NCI-H146 treated with DMSO at 0.1 percent for 48 hours (cell line): Measurements from ENCODE around the gene CD79B.
"Not testable (repeated sequence)": the region's sequence is repeated elsewhere in the genome, so short reads cannot be mapped to it uniquely, and the experiment has no call there.

ENCODE experiments used
- DNase-seq: peaks from one replicate; lab custom pipeline; 2025; ENCODE audit not compliant: unreplicated experiment; lab: John Stamatoyannopoulos, UW

CD79B gene

DNA sequence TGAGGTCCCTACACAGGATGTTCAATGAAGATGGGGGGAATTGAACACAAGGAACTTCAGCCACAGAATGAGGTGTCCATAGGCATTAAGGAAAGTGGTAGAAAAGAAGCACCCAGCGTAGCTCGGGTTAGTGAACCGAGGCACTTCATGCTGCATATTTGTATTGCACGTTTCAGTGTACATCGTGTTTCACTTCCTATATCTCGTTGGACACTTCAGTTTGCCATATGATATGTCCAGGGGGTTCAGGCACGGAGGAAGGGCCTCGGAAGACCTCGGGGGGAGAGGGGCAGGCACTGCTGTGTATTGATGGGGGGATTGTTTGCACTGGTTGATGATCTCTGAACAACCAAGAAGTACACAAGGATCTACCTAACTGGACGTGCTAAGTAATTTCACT lies 16.4 kb downstream of the CD79B start:
- DNase-seq = not testable (repeated sequence)

DNA sequence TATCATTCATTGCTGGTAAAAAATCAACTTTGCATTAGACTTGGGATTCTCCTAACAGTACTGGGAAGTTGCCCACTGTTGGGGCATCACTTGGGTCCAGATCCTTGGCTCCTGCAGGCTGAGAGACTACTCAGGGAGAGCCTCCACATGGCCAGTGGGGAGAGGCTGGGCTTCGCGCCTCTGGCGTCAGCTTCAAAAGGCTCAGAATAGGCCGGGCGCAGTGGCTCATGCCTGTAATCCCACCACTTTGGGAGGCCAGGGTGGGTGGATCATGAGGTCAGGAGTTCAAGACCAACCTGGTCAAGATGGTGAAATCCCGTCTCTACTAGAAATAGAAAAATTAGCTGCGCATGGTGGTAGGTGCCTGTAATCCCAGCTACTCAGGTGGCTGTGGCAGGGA lies 17.7 kb downstream of the CD79B start:
- DNase-seq = no peak

DNA sequence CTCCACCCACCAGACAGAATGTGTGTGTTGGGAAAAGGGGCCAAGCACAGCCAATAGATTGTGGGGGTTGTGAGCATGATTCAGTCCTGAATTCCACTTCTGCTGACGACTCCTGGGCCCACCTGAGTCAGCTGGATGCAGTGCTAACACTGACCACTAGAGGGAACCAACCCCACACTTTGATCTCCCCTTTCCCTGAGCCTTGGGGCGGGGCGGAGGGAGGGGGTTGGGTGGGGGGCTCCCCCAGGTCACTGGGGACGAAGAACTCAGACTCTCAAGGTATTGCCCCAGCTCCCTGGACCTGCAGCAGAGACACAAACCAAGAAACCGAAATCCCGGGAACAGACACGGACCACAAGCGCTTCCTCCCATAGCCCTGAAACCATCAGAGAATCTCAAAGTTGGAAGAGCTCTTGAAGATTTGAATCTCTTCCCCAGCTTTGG lies 20.5 kb downstream of the CD79B start:
- DNase-seq = no peak

DNA sequence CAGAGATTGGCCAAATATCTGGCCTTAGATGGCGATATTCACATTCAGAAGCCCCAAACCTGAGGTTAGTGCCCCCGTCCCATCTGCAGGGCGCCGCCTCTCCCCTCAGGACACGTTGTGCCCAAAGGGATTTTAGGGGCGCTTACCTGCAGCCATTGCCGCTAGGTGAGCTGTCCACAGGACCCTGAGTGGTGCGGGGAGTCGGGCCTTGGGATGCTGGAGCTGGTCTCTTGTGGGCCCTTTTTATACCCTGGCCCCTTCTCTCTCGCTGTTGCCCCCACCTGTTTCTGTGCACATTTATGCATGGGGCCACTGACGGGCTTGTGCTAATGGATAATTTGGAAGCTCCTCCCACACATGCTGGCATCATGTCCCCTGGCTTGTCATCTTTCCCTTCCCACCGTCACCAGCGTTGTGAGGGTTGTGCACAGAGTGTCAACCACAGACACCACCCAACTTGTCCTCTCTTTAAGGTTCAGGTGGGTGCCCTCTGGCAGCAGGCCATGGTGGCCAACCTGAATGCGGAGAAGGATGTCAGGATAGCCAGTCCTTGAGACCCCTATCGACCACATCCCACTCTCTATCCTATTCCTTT lies 21.0 kb downstream of the CD79B start, which contains the start of gene CSHL1:
Gene CSHL1 (minus strand): TSS at position 218 of the 595 bp plus-strand sequence. CDS start 62 bp downstream, at position 156.
- DNase-seq = no peak

DNA sequence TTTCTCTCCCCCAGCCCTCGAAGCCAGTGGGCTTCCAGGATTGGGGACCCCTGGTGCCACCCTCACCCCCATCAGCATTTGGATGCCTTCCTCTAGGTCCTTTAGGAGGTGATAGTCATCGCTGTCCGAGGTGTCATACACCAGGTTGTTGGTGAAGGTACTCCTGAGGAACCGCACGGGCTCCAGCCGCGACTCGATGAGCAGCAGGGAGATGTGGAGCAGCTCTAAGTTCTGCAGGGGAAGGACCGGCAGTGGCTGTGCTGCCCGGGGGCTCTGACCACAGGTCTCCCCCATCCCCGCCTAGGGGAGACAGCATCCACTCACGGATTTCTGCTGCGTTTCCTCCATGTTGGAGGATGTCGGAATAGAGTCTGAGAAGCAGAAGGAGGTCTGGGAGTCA lies 22.0 kb downstream of the CD79B start:
- no peak for DNase-seq

DNA sequence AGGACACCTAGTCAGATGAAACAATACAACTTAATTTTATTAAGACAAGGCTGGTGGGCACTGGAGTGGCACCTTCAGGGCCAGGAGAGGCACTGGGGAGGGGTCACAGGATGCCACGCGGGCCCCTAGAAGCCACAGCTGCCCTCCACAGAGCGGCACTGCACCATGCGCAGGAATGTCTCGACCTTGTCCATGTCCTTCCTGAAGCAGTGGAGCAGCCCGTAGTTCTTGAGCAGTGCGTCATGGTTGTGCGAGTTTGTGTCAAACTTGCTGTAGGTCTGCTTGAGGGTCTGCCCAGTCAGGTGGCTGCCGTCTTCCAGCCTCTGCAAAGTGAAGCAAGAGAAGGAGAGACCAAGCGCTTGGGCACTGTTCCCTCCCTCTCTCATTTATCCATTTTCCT lies 22.5 kb downstream of the CD79B start:
- DNase-seq = not testable (repeated sequence)

DNA sequence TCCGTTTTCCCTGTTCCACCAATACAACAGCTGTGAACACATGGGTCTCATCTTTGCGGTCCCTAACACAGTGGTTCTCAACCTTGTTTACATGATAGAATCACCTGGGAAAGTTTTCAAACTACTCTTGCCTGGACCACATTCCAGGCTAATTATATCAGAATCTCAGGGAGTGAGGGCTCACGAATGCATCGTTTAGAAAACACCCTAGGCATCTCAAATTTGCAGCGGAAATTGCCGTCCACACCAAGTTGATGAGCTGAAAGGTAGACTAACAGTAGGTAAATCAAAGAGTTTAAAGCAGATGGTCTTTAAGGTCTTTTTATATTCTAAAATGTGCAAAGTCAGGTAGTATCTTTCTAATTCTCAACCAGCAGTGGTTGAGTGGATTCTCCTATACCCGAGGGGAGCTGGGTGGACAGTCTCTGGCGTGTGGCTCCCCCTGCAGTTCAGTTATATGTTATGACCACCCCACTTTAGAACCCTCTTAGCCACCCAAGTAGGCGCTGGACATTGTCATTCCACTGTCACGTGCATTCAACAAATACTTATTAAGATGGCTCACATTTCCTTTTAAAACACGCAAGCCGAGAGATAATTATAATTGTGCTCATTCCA lies 24.9 kb downstream of the CD79B start:
- not testable (repeated sequence) for DNase-seq

DNA sequence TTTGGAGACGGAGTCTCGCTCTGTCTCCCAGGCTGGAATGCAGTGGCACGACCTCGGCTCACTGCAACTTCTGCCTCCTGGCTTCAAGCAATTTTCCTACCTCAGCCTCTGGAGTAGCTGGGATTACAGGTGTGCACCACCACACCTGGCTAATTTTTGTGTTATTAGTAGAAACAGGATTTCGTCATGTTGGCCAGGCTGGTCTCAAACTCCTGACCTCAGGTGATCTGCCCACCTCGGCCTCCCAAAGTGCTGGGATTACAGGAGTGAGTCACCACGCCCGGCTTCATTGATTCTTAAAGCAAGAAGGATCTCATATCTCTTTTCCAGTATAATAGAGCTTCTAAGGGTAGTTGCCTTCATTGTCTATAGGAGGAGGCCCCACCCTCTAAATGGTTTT lies 27.3 kb downstream of the CD79B start:
- not testable (repeated sequence) for DNase-seq

DNA sequence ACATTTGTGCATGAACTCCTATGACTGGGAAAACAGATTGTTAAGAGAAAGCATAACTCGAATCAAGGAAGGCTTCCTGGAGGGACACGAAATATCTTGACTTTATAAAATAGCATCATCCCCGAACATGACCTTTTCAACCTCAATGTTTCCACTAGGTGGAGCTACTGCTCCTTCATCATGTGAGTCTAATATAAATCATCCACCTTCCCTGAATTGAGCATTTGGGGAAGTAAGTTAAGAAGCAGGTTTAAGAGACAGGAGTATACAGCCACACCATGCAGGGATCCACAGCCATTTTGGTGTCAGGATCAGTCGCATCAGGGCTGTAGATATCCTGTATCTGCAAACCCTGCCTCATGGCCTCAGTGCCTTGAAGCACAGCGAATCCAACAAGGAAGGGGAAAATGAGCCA lies 28.3 kb downstream of the CD79B start:
- not testable (repeated sequence) for DNase-seq

DNA sequence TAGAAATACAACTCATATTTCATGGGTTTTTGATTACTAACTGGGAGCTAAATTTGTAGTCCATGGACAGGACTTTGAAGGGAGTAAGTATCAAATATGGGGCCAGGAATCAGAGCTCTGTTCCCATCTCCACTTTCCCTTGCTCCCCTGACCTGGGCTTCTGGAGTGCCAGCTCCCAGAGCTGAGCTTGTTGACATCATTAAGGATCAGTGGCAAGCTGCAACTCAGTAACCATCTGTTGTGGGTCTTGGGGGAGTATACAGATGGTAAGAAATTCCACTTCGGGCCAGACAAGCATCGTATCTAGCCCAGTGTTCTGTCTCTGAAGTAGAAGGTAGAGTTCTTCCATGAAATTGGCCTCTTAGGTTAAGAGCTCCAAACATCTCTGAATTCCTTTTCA lies 30.2 kb downstream of the CD79B start:
- not testable (repeated sequence) for DNase-seq

DNA sequence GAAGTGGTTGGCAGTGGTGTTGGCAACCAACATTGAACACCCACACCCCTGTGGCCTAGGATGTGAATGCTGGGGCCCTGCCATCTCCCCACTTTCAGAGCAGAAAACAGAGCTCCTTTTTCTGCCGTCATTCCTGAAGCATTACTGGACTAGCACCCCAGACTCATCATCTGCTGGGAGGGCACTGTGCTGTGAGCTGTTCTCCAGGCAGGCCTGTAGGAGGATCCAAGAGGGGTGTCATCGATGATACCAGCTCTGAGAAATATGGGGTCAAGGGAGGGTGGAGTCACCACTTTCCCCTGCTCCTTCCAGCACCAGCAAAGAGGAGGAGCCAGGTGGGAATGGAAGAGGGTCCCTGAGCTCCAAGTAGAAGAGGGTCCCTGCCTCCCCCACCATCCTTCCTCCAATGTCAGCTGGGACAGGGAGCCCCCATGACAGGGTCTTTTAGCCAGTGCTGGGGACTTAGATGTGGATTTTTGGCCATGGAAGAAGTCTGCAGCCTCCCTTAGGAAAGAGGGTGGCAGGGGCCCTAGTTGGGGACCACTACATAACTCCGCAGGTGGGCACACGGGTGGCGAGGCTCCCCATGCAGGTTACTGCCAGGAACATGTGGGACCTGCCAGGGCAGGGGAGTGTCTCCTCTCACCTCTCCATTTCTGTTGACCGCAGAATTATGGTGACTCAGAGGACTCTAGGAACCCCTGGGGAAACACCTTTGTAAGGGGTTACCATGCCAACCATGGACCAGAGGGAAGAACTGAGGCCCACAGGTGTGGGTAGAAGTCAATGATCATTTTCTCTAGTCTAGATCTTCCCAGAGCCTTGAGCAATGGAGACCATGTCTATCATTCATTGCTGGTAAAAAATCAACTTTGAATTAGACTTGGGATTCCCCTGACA lies 33.0 kb downstream of the CD79B start:
- DNase-seq = not testable (repeated sequence)

DNA sequence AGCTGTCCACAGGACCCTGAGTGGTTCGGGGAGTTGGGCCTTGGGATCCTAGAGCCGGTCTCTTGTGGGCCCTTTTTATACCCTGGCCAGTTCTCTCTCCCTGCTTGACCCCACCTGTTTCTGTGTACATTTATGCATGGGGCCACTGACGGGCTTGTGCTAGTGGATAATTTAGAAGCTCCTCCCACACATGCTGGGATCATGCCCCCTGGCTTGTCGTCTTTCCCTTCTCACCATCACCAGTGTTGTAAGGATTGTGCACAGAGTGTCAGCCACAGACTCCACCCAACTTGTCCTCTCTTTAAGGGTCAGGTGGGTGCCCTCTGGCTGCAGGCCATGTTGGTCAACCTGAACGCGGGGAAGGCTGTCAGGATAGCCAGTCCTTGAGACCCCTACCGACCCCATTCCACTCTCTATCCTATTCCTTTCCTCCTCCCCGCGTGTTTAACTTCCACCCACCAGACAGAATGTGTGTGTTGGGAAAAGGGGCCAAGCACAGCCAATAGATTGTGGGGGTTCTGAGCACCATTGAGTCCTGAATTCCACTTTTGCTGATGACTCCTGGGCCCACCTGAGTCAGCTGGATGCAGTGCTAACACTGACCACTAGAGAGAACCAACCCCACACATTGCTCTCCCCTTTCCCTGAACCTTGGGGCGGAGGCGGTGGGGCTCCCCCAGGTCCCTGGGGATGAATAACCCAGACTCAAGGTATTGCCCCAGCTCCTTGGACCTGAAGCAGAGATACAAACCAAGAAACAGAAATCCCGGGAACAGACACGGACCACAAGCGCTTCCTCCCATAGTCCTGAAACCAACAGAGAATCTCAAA lies 35.4 kb downstream of the CD79B start, which contains the start of gene CSH1:
Gene CSH1 (minus strand): TSS at position 51 of the 831 bp plus-strand sequence. CDS start 63 bp downstream, outside the sequence.
- not testable (repeated sequence) for DNase-seq

DNA sequence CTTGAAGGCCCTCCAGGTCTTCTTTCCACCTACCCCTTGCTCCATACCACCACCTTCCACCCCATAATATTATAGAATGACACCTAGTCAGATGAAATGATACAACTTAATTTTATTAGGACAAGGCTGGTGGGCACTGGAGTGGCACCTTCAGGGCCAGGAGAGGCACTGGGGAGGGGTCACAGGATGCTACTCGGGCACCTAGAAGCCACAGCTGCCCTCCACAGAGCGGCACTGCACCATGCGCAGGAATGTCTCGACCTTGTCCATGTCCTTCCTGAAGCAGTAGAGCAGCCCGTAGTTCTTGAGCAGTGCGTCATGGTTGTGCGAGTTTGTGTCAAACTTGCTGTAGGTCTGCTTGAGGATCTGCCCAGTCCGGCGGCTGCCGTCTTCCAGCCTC lies 37.3 kb downstream of the CD79B start:
- not testable (repeated sequence) for DNase-seq

DNA sequence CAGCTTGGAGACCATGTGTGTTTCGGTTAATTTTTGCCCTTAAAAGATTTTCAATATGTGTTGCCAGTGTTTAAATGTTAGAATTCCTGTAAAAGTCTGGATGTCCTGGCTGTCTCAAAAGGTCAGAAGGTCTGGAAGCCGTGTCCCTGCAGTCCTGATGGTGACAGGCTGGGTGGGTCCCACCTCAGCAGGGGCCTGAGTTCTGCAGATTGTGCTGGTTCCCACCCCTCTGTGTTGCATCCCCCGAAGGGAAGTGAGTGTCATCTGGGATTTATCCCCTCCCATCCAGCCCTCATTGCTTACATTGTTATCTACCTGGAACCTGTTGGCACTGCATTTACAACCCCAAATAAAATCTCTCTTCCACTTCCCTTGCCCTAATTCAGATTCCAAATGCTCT lies 38.1 kb downstream of the CD79B start:
- DNase-seq = not testable (repeated sequence)

DNA sequence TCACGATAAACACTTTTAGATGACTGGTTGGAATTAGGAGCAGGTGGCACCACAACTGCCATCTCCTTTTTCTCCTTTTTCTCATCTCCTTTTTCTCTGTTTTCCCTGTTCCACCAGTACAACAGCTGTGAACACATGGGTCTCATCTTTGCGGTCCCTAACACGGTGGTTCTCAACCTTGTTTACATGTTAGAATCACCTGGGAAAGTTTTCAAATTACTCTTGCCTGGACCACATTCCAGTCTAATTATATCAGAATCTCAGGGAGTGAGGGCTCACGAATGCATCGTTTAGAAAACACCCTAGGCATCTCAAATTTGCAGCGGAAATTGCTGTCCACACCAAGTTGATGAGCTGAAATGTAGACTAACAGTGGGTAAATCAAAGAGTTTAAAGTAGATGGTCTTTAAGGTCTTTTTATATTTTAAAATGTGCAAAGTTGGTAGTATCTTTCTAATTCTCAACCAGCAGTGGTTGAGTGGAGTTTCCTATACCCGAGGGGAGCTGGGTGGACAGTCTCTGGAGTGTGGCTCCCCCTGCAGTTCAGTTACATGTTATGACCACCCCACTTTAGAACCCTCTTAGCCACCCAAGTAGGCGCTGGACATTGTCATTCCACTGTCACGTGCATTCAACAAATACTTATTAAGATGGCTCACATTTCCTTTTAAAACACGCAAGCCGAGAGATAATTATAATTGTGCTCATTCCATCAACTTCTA lies 39.7 kb downstream of the CD79B start:
- DNase-seq = not testable (repeated sequence)

DNA sequence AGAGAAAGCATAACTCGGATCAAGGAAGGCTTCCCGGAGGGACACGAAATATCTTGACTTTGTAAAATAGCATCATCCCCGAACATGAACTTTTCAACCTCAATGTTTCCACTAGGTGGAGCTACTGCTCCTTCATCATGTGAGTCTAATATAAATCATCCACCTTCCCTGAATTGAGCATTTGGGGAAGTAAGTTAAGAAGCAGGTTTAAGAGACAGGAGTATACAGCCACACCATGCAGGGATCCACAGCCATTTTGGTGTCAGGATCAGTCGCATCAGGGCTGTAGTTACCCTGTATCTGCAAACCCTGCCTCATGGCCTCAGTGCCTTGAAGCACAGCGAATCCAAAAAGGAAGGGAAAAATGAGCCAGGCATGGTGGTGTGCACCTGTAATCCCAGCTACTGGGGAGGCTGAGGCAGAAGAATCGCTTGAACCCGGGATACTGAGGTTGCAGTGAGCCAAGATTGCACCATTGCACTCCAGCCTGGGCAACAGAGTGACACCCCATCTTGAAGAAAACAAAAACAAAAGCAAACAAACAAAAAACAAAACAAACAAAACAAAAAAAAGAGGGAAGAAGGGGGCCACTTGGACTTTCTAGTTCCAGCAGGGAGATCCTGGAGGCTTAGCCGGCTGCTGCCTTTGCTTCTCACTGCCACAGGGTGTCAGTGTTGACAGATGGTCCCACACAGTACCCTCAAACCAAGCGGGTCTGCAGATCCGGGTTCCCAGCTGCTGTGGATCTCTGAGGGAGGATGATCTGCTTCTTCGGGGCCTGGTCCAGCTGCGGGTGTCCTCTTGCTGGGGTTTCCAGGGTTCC lies 42.9 kb downstream of the CD79B start:
- DNase-seq = not testable (repeated sequence)

DNA sequence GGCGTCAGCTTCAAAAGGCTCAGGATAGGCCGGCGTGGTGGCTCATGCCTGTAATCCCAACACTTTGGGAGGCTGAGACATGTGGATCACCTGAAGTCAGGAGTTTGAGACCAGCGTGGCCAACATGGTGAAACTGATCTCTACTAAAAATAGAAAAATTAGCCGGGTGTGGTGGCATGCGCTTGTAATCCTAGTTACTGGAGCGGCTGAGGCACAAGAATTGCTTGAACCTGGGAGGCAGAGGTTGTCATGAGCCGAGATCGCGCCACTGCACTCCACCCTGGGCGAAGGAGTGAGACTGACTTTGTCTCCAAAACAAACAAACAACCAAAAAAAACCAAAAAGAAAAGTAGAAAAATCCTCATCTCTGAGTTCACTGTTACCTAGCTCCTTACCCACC lies 47.0 kb downstream of the CD79B start:
- DNase-seq = not testable (repeated sequence)

DNA sequence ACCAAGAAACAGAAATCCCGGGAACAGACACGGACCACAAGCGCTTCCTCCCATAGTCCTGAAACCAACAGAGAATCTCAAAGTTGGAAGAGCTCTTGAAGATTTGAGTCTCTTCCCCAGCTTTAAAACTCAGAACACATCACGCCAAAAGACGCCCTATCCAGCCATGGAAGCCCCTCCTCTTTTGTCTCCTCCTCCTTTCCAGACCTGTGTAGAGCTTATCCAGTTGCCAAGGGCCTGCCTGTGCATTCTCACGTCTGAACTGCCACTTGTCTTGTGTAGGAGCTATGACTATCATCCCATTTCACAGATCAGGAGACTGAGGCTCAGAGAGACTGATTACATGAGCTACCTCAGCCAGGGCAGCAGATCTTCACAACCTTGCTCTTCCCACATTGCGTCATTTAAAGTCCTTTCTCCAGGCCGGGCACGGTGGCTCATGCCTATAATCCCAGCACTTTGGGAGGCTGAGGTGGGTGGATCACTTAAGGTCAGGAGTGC lies 49.5 kb downstream of the CD79B start:
- DNase-seq = not testable (repeated sequence)
